Mammary epithelial cell (primary cell): Measurements from ENCODE around the gene GPX3.

Source experiments
- CTCF ChIP-seq, 2 donors: IDR thresholded peaks in 1 of 2; conservative IDR thresholded peaks in 1 of 2; 2 replicates each; pipeline ENCODE4 v1.5.1; 2011 to 2012; ENCODE audit warnings: inconsistent platforms in 2 of 2, low read length in 2 of 2, mild to moderate bottlenecking in 2 of 2, control low read depth in 1 of 2, low read depth in 1 of 2; ENCODE audit not compliant: insufficient read depth in 1 of 2; ENCODE audit errors: extremely low read depth in 1 of 2
- EZH2 ChIP-seq: IDR thresholded peaks from 2 replicates; pipeline ENCODE4 v1.6.1; 2012; ENCODE audit warnings: low read length, inconsistent platforms, borderline replicate concordance

GRCh38 chr5:151027961-151028479 lies 7.6 kb downstream of the GPX3 start:
- TF ChIP-seq CTCF (conservative IDR thresholded peaks at IDR 0.05 in 1 of 2, IDR thresholded peaks at IDR 0.05 in 1 of 2; ENCODE audit: extremely low read depth in 1 of 2, insufficient read depth in 1 of 2, low read depth in 1 of 2, low read length in 2 of 2) (no peak), EZH2 (no peak)
